PC-9 (cell line): ENCODE data around the gene TXNDC5. TPM values are rescaled to one million over a fixed set of nuclear protein-coding genes. Genes with fewer than 3 reads are reported as not detected.

ENCODE experiments used
- BruUV-seq: library from RNA; stranded (reverse); fragments of 400-500 nt; replicated peaks from 2 replicates; lab custom pipeline; 2021; lab: Mats Ljungman, UMichigan
- CTCF ChIA-PET: fragments of 300-600 bp; sonication (Branson Sonifier 250); formaldehyde crosslinking; loops from one replicate; lab custom pipeline; 2022; ENCODE audit warnings: antibody characterized with exemption; lab: Charles Lee
- POLR2A ChIA-PET: fragments of 300-600 bp; sonication (Branson Sonifier 250); formaldehyde crosslinking; loops from one replicate; lab custom pipeline; 2022; ENCODE audit warnings: antibody characterized with exemption; ENCODE audit not compliant: unreplicated experiment; lab: Charles Lee
- DNase-seq, 2 experiments: peaks; one replicate each; pipeline versions ENCODE4 v3.0.0 to v3.0.0-alpha.2; 2015 to 2022; ENCODE audit warnings: mixed read lengths in 1 of 2
- H2AFZ ChIP-seq: fragments of 200-600 bp; sonication (generic); 2 replicates; pipeline ENCODE4 v1.8.1; 2017; ENCODE audit warnings: antibody characterized with exemption
- H3F3A ChIP-seq: fragments of 200-600 bp; sonication (generic); 2 replicates; pipeline ENCODE4 v1.8.1; 2017; ENCODE audit warnings: antibody characterized with exemption, mild to moderate bottlenecking, low read depth; ENCODE audit not compliant: insufficient read depth
- H3K27ac ChIP-seq: fragments of 200-600 bp; sonication (generic); 2 replicates; pipeline ENCODE4 v1.6.1; 2016; ENCODE audit warnings: mixed run types
- H3K27me3 ChIP-seq: fragments of 200-600 bp; sonication (generic); 2 replicates; pipeline ENCODE4 v1.6.1; 2016; ENCODE audit warnings: low read depth, mixed run types; ENCODE audit not compliant: insufficient read depth
- H3K36me3 ChIP-seq: fragments of 200-600 bp; sonication (generic); 2 replicates; pipeline ENCODE4 v1.6.1; 2016; ENCODE audit warnings: low read depth, mixed run types
- H3K4me1 ChIP-seq: fragments of 200-600 bp; sonication (generic); replicated peaks from 2 replicates; pipeline ENCODE4 v1.6.1; 2016; ENCODE audit warnings: mixed run types; ENCODE audit not compliant: insufficient read depth
- H3K4me2 ChIP-seq: fragments of 200-600 bp; sonication (generic); 2 replicates; pipeline ENCODE4 v1.6.1; 2017; ENCODE audit warnings: mixed run types
- H3K4me3 ChIP-seq: fragments of 200-600 bp; sonication (generic); 2 replicates; pipeline ENCODE4 v1.6.1; 2016; ENCODE audit warnings: mixed run types
- H3K79me2 ChIP-seq: fragments of 200-600 bp; sonication (generic); 2 replicates; pipeline ENCODE4 v1.6.1; 2017; ENCODE audit warnings: low read depth, mixed run types
- H3K9me2 ChIP-seq: fragments of 200-600 bp; sonication (generic); 2 replicates; pipeline ENCODE4 v1.8.1; 2017; ENCODE audit warnings: mild to moderate bottlenecking; ENCODE audit not compliant: insufficient read depth
- H3K9me3 ChIP-seq: fragments of 200-600 bp; sonication (generic); 2 replicates; pipeline ENCODE4 v1.8.1; 2016; ENCODE audit warnings: low read depth; ENCODE audit not compliant: insufficient read depth
- H4K20me1 ChIP-seq: fragments of 200-600 bp; sonication (generic); 2 replicates; pipeline ENCODE4 v1.8.1; 2017; ENCODE audit not compliant: insufficient read depth
- EZH2 ChIP-seq: fragments of 200-600 bp; sonication (generic); IDR thresholded peaks from 2 replicates; pipeline ENCODE4 v1.8.0; 2017; ENCODE audit warnings: antibody characterized with exemption, low read depth
- intact Hi-C: fragments of 100-400 bp; cut with micrococcal nuclease; formaldehyde crosslinking; loops from one replicate; pipeline ENCODE4 v1.10.0; 2022; ENCODE audit not compliant: unreplicated experiment
- total RNA-seq: library from RNA; stranded (reverse); gene quantifications from 2 replicates; pipeline ENCODE4 v1.2.3, GENCODE V29; 2021
- TF ChIP-seq, protein P1 (sequence below): fragments of 200-600 bp; sonication (generic); conservative IDR thresholded peaks from 2 replicates; pipeline ENCODE4 v1.6.1; 2017; ENCODE audit warnings: mixed run types, antibody characterized with exemption, mild to moderate bottlenecking, moderate library complexity

The TXNDC5 gene
- total RNA-seq, 1 experiment from 2014 or later, result 74.8 TPM

DNA sequence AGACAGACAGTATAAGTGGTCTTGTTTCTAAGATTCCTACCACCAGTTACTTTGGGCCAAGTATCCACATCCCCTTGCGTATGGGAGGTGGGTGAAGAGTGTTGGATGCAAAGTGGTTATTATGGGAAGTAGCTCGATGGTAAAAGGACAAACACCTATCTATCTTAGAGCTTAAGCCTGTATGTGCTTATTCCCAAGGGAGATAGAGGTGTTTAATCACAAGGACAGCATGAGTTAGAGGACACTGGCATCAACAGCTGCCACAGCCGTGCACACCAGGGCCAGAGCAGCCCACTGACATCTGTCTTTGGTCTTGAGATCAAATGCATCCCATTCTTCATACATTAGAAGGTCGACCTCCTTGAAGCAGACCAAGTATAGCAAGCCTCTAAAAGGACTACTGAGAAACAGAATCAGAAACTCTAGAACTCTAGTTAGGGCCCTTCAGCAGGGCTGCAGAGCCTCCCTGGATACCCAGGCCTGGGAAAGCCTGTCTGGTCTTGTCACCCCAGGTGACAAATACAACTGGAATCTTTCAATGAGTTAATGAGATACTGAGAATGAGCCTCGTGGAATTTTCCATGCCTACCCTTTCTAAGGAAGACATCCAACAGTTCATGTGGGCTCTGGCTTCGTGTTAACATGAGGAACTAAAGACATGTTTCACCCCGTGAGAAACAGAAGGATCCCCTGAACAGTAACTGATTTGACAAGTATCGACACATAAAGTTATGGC lies 28.7 kb downstream of the TXNDC5 start:
- H3K27ac ChIP-seq, result no peak overlapping the region
- no peak for DNase-seq
- no TSS peak for BruUV-seq
- no peaks in the 10 kb centered on the region for H3K9me3 ChIP-seq
- POLR2A ChIA-PET, result no interaction called here
- no peak overlapping the region for H3K4me3 ChIP-seq
- CTCF ChIA-PET, result no interaction called here
- H3K79me2 ChIP-seq, result no peaks in the 10 kb centered on the region
- no peak overlapping the region for H2AFZ ChIP-seq
- no peaks in the 10 kb centered on the region for H3K9me2 ChIP-seq
- no peaks in the 10 kb centered on the region for H3K27me3 ChIP-seq
- H3K4me1 ChIP-seq, result no peaks in the 10 kb centered on the region
- intact Hi-C loops, result no loop called here
- no peaks in the 10 kb centered on the region for H3K36me3 ChIP-seq
- H4K20me1 ChIP-seq, result no peaks in the 10 kb centered on the region
- H3F3A ChIP-seq, result no peaks in the 10 kb centered on the region
- H3K4me2 ChIP-seq, result no peak overlapping the region
- TF ChIP-seq, protein P1, sequence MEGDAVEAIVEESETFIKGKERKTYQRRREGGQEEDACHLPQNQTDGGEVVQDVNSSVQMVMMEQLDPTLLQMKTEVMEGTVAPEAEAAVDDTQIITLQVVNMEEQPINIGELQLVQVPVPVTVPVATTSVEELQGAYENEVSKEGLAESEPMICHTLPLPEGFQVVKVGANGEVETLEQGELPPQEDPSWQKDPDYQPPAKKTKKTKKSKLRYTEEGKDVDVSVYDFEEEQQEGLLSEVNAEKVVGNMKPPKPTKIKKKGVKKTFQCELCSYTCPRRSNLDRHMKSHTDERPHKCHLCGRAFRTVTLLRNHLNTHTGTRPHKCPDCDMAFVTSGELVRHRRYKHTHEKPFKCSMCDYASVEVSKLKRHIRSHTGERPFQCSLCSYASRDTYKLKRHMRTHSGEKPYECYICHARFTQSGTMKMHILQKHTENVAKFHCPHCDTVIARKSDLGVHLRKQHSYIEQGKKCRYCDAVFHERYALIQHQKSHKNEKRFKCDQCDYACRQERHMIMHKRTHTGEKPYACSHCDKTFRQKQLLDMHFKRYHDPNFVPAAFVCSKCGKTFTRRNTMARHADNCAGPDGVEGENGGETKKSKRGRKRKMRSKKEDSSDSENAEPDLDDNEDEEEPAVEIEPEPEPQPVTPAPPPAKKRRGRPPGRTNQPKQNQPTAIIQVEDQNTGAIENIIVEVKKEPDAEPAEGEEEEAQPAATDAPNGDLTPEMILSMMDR, result no peak
- TF ChIP-seq EZH2, result no peak

DNA sequence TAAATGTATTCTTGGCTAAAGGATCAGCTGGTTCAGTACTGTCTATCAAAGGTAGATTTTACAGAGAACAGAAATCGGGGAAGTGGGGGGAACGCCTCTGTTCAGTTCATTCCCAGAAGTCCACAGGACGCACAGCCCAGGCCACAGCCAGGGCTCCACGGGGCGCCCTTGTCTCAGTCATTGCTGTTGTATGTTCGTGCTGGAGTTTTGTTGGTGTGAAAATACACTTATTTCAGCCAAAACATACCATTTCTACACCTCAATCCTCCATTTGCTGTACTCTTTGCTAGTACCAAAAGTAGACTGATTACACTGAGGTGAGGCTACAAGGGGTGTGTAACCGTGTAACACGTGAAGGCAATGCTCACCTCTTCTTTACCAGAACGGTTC lies 29.9 kb downstream of the TXNDC5 start:
- TF ChIP-seq, protein P1, result no peak
- TF ChIP-seq EZH2, result no peak
- no peaks in the 10 kb centered on the region for H3F3A ChIP-seq
- ChIA-PET POLR2A (interaction anchor here (0.5 kb wide), 1 partner anchor 174 kb away, joined by 3 read pairs; no protein-coding TSS in a partner anchor), CTCF (no interaction called here)
- H3K4me2 ChIP-seq, result no peak overlapping the region
- H3K36me3 ChIP-seq, result no peaks in the 10 kb centered on the region
- H3K27ac ChIP-seq, result no peak overlapping the region
- intact Hi-C loops, result no loop called here
- no peaks in the 10 kb centered on the region for H3K9me3 ChIP-seq
- no TSS peak for BruUV-seq
- no peaks in the 10 kb centered on the region for H3K27me3 ChIP-seq
- DNase-seq, result no peak
- H3K79me2 ChIP-seq, result no peaks in the 10 kb centered on the region
- H2AFZ ChIP-seq, result no peak overlapping the region
- H3K9me2 ChIP-seq, result no peaks in the 10 kb centered on the region
- H3K4me3 ChIP-seq, result no peak overlapping the region
- H4K20me1 ChIP-seq, result no peaks in the 10 kb centered on the region
- no peaks in the 10 kb centered on the region for H3K4me1 ChIP-seq

GRCh38 chr6:7879980-7880717 lies 30.4 kb downstream of the TXNDC5 start:
- Histone ChIP-seq H4K20me1 (no peaks in the 10 kb centered on the region), H2AFZ (no peak overlapping the region), H3K9me3 (no peaks in the 10 kb centered on the region), H3K36me3 (no peaks in the 10 kb centered on the region), H3K4me3 (no peak overlapping the region), H3F3A (no peaks in the 10 kb centered on the region), H3K4me2 (no peak overlapping the region), H3K9me2 (no peaks in the 10 kb centered on the region), H3K27ac (no peak overlapping the region), H3K27me3 (no peaks in the 10 kb centered on the region), H3K79me2 (no peaks in the 10 kb centered on the region), H3K4me1 (no peaks in the 10 kb centered on the region)
- ChIA-PET CTCF (no interaction called here), POLR2A (interaction anchor here (0.5 kb wide), 1 partner anchor 175 kb away, joined by 3 read pairs; no protein-coding TSS in a partner anchor)
- intact Hi-C loops, result no loop called here
- TF ChIP-seq, protein P1, result no peak
- TF ChIP-seq EZH2, result no peak
- no TSS peak for BruUV-seq
- DNase-seq, result no peak
